GM12865 (cell line): ENCODE results near the gene DNAH10.
"Not testable (repeated sequence)": the region's sequence is repeated elsewhere in the genome, so short reads cannot be mapped to it uniquely, and the experiment has no call there.

Experiments used
- DNase-seq: peaks from one replicate; pipeline ENCODE4 v3.0.0; 2010; ENCODE audit warnings: low read depth
- H3K4me3 ChIP-seq: 2 replicates; pipeline ENCODE4 v1.5.1; 2011; ENCODE audit warnings: mild to moderate bottlenecking, low read depth, low read length, control low read depth
- CTCF ChIP-seq: IDR thresholded peaks from 2 replicates; pipeline ENCODE4 v1.5.1; 2011; ENCODE audit warnings: low read length, control low read depth, low read depth, inconsistent platforms; ENCODE audit not compliant: insufficient read depth; ENCODE audit errors: missing control alignments

The DNAH10 gene

GRCh38 chr12:123788541-123788940, 26.4 kb downstream of the DNAH10 start:
- no peak overlapping the region for H3K4me3 ChIP-seq
- no peak for DNase-seq
- no peak for TF ChIP-seq CTCF

GRCh38 chr12:123789422-123789821, 27.3 kb downstream of the DNAH10 start:
- not testable (repeated sequence) for H3K4me3 ChIP-seq, DNase-seq

- no peak for DNase-seq
- no peak overlapping the region for H3K4me3 ChIP-seq
- TF ChIP-seq CTCF = no peak
Measured at GRCh38 chr12:123790905-123791467, 28.9 kb downstream of the DNAH10 start.

GRCh38 chr12:123794027-123794426, 31.9 kb downstream of the DNAH10 start:
- H3K4me3 ChIP-seq = no peak overlapping the region
- DNase-seq = no peak
- no peak for TF ChIP-seq CTCF

DNA sequence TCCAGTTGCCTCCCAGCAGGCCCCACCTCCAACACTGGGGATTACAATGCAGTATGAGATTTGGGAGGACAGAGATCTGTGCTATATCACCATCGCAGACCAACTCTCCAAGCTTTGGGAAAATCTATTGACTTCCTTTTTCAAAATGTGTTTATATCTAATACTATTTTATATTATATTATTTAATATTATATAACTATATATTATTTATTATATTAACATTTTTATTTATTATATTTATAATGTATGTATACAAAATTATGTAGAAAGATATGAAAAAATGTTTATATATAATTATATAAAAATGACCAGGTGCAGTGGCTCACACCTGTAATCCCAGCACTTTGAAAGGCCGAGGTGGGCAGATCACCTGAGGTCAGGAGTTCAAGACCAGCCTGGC, 36.4 kb downstream of the DNAH10 start:
- no peak overlapping the region for H3K4me3 ChIP-seq
- no peak for DNase-seq
- TF ChIP-seq CTCF = no peak

GRCh38 chr12:123799227-123799626, 37.1 kb downstream of the DNAH10 start:
- no peak for TF ChIP-seq CTCF
- H3K4me3 ChIP-seq = no peak overlapping the region
- DNase-seq = no peak

GRCh38 chr12:123801573-123802178, 39.6 kb downstream of the DNAH10 start:
- peak; percentile 32 for TF ChIP-seq CTCF
- H3K4me3 ChIP-seq = no peak overlapping the region
- peak; percentile 43 for DNase-seq
